GM19240 (cell line): Measurements from ENCODE around the gene HRAS.
A peak's percentile ranks its signal among the peaks of the same experiment; 100 is the strongest.

Source experiments
- DNase-seq: peaks from one replicate; pipeline ENCODE4 v3.0.0; 2011; ENCODE audit warnings: low spot score; ENCODE audit not compliant: insufficient read length

HRAS gene

DNA sequence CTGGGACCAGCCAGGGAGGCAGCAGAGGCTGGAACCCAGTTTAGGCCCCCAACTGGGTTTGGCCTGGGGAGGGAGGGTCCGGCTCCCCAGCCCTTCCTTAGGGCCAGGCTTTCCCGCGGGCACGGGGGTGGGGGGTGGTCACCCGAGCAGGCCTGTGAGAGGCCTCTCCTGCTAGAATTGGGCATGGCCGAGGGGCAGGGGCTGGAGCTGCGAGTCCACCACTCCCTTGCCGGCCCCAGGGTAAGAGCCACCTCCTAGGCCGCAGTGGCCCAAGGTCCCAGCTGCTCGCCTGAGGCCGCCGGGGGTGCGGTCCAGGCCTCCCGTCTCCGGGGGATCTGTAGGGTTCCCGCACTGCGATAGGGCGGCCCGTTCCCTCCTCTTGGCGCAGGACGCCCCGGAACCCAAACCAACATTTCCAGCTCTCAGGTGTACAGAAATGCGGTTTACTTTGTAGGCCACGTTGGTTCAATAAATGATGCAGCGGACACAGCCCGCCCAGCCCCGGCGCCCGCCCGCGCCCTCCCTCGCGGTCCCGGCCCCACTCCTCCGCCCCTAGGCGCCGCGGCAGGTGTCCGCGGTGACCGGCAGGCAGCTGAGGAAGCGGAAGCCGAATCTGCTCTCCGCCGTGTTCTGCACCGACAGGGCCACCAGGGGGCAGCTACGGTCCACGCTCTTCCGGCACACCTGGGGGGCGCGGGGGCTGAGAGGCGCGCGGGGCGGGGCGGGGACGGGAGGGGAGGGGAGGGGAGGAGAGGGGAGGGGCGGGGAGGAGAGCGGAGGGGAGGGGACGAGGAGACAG is 19.3 kb upstream of the HRAS start:
- DNase-seq: peak; percentile 82

DNA sequence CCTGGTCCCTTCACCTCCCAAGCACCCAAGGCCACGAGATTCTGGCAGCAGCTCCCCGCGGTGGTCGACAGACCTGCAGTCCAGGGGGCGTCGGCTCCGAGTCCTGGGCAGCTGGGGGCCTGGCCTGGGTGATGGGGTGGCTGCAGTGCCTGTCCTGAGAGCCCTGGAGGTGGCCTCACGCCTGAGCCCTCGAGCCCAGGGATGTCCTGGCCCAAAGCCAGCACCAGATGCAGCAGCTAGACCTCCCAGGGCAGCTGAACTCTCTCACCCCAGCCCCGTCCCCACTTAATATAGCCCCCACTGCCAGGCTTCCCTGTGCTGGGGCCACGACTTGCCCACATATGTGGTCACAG is 18.6 kb upstream of the HRAS start:
- DNase-seq: no peak

DNA sequence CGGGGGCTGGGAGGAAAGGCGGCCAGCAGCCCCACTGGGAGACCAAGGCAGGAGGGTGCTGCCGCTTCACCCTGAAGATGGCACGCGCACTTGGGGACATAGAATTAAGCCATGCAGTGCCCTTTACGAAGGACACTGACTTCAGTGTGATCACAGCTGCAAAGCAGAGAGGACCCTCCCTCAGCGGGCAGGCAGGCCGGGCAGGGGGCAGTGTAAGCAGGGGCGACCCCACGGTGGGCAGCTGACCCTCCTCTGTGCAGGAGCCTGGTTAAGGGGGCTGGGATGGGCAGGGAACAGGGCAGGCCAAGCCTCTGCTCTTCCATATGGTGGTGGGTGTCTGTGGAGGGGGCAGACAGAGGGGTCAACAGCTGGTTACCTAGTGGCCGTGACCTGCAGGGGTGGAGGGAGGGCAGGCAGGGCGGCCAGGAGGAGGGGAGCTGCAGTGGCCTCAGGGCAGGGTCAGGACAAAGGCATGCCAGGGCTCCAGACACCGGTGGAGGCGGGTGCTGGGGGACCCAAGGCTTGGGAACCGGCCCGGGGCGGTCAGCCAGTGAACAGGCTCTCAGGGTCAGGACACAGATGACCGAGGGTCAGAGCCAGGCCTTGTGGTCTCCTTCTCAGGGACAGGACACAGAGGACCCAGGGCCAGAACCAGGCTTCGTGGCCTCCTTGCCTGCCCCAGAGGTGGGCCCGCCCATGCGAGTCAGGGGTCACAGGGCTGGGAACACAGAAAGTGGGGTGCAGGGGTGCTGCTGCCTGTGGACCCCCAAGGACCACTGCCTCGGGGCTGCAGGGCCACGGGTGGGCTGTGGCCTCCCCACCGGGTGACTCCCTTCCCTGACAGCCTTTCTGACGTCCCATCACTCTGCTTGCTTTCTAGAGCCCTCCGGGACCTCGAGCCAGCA is 18.0 kb upstream of the HRAS start:
- DNase-seq: no peak

DNA sequence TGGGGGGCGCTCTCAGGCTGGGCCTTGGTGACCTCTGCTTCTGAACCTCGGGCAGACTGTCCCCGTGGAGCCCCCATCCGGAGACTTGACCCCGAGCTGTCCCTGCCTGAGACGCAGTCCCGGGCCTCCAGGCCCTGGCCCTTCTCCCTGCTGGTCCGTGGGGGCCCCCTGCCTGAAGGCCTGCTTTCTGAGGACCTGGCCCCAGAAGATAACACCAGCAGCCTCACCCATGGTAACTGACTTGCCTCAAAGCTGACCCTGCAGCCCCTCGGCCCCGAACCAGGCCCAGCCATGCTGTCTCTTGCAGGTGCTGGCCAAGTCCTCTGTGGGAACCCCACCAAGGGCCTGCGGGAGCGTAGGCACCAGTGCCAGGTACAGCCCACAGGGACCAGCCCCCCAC is 16.2 kb upstream of the HRAS start:
- no peak for DNase-seq

GRCh38 chr11:551131-551530 is 15.8 kb upstream of the HRAS start:
- no peak for DNase-seq

GRCh38 chr11:550746-551085 is 15.3 kb upstream of the HRAS start:
- DNase-seq: no peak

DNA sequence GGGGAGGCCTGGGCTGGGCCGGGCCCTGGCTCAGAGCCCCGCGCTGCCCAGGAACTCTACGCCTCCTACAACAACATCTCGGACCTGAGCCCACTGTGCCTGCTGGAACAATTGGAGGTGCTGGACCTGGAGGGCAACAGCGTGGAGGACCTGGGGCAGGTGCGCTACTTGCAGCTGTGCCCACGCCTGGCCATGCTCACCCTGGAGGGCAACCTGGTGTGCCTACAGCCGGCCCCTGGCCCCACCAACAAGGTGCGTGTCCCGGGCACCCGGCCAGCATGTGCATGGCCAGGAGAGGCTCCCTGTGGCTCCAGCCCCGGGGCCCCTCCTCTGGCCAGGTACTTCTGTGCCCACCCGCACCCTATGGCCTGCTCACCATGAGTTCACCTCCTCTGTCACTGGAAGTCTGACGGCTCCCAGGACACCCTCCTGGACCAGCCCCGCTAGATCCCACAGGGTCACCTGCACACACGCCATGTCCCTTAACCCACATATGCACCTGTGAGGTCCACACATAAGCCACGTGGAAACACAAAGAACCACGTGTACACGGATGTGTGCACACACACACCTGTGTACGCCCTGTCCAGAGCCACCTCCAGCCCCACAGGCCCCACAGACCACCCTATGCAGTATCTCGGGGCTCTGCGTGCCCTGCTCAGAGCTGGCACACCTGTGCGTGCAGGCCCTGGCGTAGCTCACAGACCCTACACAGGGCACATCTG is 14.8 kb upstream of the HRAS start:
- no peak for DNase-seq

GRCh38 chr11:548700-549603 is 13.6 kb upstream of the HRAS start:
- no peak for DNase-seq

GRCh38 chr11:545171-545570 is 9.8 kb upstream of the HRAS start:
- DNase-seq: no peak

DNA sequence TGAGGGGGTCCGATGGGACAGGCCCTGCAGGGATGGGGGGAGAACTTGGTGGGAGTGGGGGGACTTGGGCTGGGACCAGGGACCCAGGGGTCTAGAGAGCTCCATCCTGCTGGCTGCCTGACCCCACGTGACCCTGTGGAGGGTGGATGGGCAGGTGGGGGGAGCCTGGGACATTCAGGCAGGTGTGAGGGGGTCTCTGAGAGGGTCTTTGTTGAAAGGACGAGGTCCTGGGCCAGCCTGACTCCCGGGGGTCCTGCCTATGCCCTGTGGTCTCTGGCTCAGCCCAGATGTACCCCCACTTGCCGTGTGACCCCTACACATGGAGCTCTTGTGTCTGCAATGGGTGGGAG is 9.4 kb upstream of the HRAS start:
- DNase-seq: no peak

DNA sequence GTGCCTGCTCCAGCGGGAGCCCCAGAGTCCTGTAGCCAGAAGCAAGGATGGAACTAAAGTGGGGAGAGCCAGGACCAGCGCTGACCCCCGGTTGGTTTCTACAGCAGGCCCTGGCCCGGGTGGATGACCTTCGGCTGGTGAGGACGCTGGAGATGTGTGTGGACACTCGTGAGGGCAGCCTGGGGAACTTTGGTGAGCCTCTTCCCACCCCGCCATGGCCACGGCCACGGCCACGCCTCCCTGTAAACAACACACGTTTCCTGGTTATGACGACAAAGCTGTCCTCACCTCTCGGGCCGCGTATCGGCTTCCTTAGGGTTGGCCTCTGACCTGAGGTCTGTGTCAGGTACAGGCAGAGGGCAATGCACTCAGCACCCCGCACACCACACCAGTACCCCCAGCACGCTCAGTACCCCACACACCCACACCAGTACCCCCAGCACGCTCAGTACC is 6.1 kb upstream of the HRAS start:
- DNase-seq: no peak

DNA sequence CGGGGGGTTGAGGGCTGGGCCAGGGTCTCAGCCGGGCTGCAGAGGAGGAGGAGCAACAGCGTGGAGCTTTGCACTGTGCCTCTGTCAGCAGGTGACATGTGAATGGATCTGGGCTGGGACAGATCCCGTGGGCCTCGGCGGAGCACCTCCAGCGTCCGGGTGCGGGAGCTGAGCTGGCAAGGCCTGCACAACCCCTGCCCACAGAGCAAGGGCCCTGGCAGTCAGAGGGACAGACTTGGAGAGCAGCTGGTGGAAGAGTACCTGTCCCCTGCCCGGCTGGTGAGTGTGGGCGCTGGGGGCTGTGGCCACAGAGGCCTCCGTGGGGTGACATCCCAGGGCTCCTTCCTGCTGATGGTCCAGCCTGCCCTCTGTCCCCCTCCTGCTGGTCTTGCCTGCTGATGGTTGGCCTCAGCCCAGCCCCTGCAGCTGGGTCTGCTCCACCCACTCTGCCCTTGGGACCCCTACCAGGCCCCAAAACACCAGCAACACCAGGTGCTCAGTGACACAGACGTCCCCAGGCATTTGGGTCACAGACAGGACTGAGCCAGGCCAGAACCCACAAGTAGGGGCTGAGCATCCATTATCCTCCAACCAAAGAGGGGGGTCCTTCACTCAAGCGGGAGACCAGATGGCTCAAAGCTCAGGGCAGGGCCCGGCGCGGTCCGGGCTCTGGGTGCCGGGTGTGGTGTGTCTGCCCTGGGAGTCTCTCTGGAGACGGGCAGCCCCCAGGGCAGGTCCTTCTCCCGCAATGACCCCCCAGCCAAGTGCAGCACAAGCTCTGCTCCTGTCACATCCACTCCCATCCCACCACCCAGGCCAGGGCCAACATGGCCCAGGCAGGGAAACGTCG is 5.4 kb upstream of the HRAS start:
- no peak for DNase-seq

DNA sequence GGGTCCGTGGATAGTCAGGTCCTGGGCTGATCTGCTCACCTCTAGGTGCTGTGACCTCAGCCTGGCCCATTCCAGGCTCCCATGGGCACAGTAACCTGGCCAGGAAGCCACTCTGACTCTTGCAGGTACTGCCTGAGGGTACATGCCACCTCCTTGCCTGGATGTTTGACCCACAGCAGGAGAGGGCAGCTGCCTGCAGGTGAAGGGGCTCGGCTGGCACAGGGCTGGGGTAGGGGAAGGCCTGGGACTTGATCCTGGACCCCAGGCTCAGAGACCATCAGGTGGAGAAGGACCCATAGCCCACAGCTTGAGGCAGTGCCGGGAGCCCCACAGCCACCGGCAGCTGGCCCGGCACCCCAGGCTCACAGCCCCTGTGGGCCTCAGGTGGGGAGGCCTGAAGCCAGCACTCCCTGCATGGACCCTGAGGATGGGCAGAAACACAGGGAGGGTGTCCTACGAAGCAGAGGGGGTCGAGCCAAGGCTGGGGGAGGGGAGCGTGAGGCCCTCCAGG is 4.7 kb upstream of the HRAS start:
- no peak for DNase-seq

GRCh38 chr11:538431-539051 is 3.2 kb upstream of the HRAS start:
- no peak for DNase-seq

DNA sequence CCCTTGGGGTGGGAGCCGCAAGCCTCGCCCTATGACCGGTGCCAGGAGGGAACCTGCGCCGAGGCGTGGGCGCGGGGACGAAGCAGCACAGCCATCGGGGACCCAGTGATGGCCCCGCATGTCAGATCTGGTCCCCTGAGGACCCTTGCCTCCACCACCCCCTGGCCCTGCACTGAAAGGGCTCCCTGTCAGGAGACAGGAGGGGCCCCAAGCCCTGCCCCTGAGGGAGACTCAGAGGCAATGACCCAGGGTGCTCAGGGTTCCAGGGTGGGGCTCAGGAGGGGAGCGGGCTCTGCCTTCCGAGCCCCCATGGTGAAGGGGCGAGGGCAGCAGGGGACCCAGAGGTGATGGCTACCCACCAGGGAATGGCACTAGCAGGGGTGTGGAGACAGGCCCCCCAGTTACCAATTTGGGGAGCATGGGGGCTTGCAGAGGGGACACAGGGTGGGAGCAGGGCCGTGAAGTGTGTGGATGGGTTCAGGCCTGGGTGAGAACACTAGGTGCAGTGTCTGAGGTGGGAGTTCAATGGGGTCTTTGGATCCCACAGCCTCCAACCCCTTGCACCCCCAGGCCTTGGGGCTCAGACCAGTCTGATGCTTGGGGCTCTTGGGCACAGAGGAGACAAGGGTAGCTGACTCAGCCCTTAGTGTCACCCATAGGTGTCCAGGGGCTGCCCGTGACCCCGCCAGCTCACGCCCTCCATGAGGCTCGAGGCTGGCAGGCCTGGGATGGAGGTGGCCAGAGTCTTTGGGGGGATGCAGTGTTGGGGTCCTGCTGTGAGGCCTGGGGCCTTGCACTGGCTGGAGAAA is 2.5 kb upstream of the HRAS start:
- no peak for DNase-seq

DNA sequence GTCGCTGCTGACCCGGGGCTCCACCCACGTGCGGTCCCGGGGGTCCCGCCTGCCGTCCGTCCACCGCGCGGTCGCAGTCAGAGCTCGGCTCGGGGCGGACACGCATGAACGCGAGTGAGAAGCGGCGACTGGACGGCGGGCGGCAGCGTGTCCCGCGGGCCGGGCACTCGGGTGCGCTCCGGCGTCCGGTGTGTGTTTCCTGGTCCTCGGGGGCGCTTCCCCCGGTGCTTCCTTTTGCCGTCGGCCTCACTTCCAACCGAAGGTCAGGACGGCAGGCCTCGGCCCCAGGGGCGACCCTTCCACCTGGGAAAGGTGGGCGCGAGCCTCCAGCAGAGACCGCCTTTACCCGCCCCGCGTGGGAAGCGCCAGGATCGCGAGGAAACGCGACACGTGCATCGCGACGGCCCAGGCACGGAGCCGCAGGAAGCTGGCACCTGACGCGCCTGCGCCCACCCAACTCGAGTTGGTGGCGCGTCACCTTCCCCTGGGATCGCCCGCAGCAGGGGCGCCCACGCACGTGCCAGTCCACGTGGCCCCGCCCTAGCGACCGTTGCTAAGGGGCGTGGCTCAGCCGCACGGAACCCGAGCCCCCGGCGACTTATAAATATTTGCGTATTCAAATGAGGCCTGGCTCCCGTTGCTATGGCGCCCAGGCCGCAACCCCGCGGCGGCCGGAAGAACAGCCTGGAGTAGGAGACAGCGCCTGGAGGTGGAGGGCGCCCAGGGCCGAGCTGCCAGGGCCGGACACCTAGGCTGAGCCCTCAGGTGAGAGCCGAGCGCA is 1.7 kb upstream of the HRAS start, which contains the start of gene LRRC56:
LRRC56 (plus strand) TSS at position 687 of the 781 bp plus-strand sequence. CDS start 3,158 bp downstream, outside the sequence.
- peak; percentile 98 for DNase-seq

DNA sequence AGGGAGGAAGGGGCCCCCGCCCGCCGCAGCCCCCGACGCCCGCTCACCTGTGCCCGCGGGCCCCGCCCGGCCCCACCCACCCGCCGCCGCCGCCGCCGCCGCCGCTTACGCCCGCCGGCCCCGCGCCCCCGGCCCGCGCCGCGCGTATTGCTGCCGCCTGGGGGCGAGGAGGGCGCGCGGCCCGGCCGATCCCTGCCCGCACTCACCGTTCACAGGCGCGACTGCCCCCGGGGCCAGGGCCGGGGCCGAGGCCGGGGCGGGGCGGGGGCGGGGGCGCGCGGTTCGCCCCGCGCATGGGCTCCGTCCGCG is 212 bp downstream of the HRAS start:
- DNase-seq: no peak
